Esophagus muscularis mucosa (tissue), 4 donors: ENCODE results near the gene CSTF1. TPM values are rescaled to one million over a fixed set of nuclear protein-coding genes. Genes with fewer than 3 reads are reported as not detected.

Experiments
- DNase-seq: peaks from one replicate; pipeline ENCODE4 v3.0.0-alpha.2; 2017; ENCODE audit errors: extremely low spot score
- H3K27ac ChIP-seq, 4 donors: fragments of 200-600 bp; sonication (generic); replicated peaks in 1 of 4; 1 replicate in 3 of 4; 2 replicates in 1 of 4; pipeline ENCODE4 v1.5.1; 2016 to 2019; ENCODE audit warnings: mild to moderate bottlenecking in 1 of 4
- H3K27me3 ChIP-seq, 4 donors: fragments of 200-600 bp; sonication (generic); one replicate each; pipeline versions ENCODE4 v1.5.1 to v1.6.0; 2016 to 2019
- H3K36me3 ChIP-seq, 4 donors: fragments of 200-600 bp; sonication (generic); one replicate each; pipeline ENCODE4 v1.5.1; 2016 to 2019
- H3K4me1 ChIP-seq, 4 donors: fragments of 200-600 bp; sonication (generic); one replicate each; pipeline ENCODE4 v1.5.1; 2016 to 2019
- H3K4me3 ChIP-seq, 4 donors: fragments of 200-600 bp; sonication (generic); 1 replicate in 2 of 4; 2 replicates in 2 of 4; pipeline ENCODE4 v1.5.1; 2016 to 2019; ENCODE audit warnings: mild to moderate bottlenecking in 4 of 4, moderate library complexity in 1 of 4
- H3K9me3 ChIP-seq, 4 donors: fragments of 200-600 bp; sonication (generic); 1 replicate in 3 of 4; 2 replicates in 1 of 4; pipeline ENCODE4 v1.5.1; 2016 to 2019
- CTCF ChIP-seq, 3 experiments: fragments of 200-600 bp in 2 of 3; fragments of 450-650 bp in 1 of 3; sonication (generic) in 2 of 3; IDR thresholded peaks; one replicate each; pipeline ENCODE4 v1.5.1; 2017 to 2019; ENCODE audit warnings: antibody characterized with exemption in 3 of 3, mild to moderate bottlenecking in 2 of 3, moderate library complexity in 1 of 3
- EP300 ChIP-seq: sonication (generic); formaldehyde crosslinking; IDR thresholded peaks from one replicate; pipeline ENCODE4 v1.6.1; 2017; ENCODE audit warnings: antibody characterized with exemption
- POLR2A ChIP-seq: fragments of 450-650 bp; IDR thresholded peaks from one replicate; pipeline ENCODE4 v1.6.1; 2017; ENCODE audit warnings: antibody characterized with exemption, moderate library complexity, mild to moderate bottlenecking, low read depth
- POLR2AphosphoS5 ChIP-seq, 2 donors: sonication (generic); formaldehyde crosslinking; IDR thresholded peaks; one replicate each; pipeline ENCODE4 v1.6.1; 2017; ENCODE audit warnings: antibody characterized with exemption in 2 of 2
- WGBS: methylation state at CpG from one replicate; pipeline ENCODE4 v1.1.5; 2018; 5-methylcytosine and 5-hydroxymethylcytosine counted together
- intact Hi-C: fragments of 100-400 bp; cut with DNase I; formaldehyde crosslinking; loops from one replicate; pipeline ENCODE4 v1.15.1; 2023
- total RNA-seq, 4 donors: library from RNA; depleted of rRNA; stranded (reverse); fragments of >200 nt; gene quantifications; one replicate each; pipeline versions ENCODE4 v1.1.0 to v1.2.1, GENCODE V29; 2016

CSTF1 gene
- total RNA-seq, 4 donors from 2014 or later: 16.2 to 22.9 (median 20.7) TPM

- H3K4me1 ChIP-seq: peaks cover 15 to 47% (median 36%) of the 10 kb centered on the region in 4 donors
- no peak for DNase-seq
- intact Hi-C loops: loop anchor here (2.0 kb wide), 1 partner anchor 33 kb away; the partner anchor contains the start of genes AURKA and CSTF1
These were observed 33.0 kb upstream of the CSTF1 start for GRCh38 chr20:56359212-56360132.

GRCh38 chr20:56360133-56360907 lies 32.1 kb upstream of the CSTF1 start:
- no peaks in the 10 kb centered on the region for H3K9me3 ChIP-seq
- peaks cover 15 to 47% (median 36%) of the 10 kb centered on the region in 4 donors for H3K4me1 ChIP-seq
- intact Hi-C loops: no loop called here
- no peak for DNase-seq
- H3K36me3 ChIP-seq: peaks cover 4 to 22% (median 12%) of the 10 kb centered on the region in 4 donors
- TF ChIP-seq POLR2AphosphoS5 (IDR thresholded peaks at IDR 0.05): no peak
- no peak for TF ChIP-seq POLR2A
- no peak for TF ChIP-seq EP300
- TF ChIP-seq CTCF (IDR thresholded peaks at IDR 0.05): no peak
- peak overlapping the region; percentile 87 to 98 (median 94) for H3K4me3 ChIP-seq
- H3K27me3 ChIP-seq: no peaks in the 10 kb centered on the region
- H3K27ac ChIP-seq: peak overlapping the region; percentile 82 to 89 (median 87)
- WGBS: 82% methylated on average over 13 of the region's 14 CpGs

More at GRCh38 chr20:56359212-56360132, 33.0 kb upstream of the CSTF1 start:
- H3K27me3 ChIP-seq: no peaks in the 10 kb centered on the region
- peaks cover 0 to 14% (median 5%) of the 10 kb centered on the region in 4 donors for H3K36me3 ChIP-seq
- 10% methylated on average over 25 of the region's 51 CpGs for WGBS
- H3K27ac ChIP-seq: peak overlapping the region; percentile 82 to 89 (median 87)
- TF ChIP-seq CTCF (IDR thresholded peaks at IDR 0.05) (no peak), POLR2AphosphoS5 (IDR thresholded peaks at IDR 0.05) (peak in 1 of 2 donors; percentile 11)
- peak overlapping the region; percentile 87 to 98 (median 94) for H3K4me3 ChIP-seq
- H3K9me3 ChIP-seq: no peaks in the 10 kb centered on the region

GRCh38 chr20:56360908-56361205 lies 31.6 kb upstream of the CSTF1 start:
- intact Hi-C loops: no loop called here
- H3K9me3 ChIP-seq: no peaks in the 10 kb centered on the region
- H3K27ac ChIP-seq: peak overlapping the region in 3 of 4 donors; percentile 82 to 89 (median 85)
- DNase-seq: no peak
- H3K4me1 ChIP-seq: peaks cover 15 to 47% (median 36%) of the 10 kb centered on the region in 4 donors
- 81% methylated on average over 8 of the region's 8 CpGs for WGBS
- TF ChIP-seq POLR2A (no peak), EP300 (no peak), POLR2AphosphoS5 (IDR thresholded peaks at IDR 0.05) (no peak), CTCF (IDR thresholded peaks at IDR 0.05) (no peak)
- H3K27me3 ChIP-seq: no peaks in the 10 kb centered on the region
- H3K4me3 ChIP-seq: no peak overlapping the region
- H3K36me3 ChIP-seq: peaks cover 10 to 28% (median 18%) of the 10 kb centered on the region in 4 donors

- Histone ChIP-seq H3K27ac (no peak overlapping the region), H3K4me3 (no peak overlapping the region), H3K27me3 (no peaks in the 10 kb centered on the region), H3K9me3 (no peaks in the 10 kb centered on the region), H3K4me1 (peaks cover 15 to 47% (median 36%) of the 10 kb centered on the region in 4 donors), H3K36me3 (peaks cover 20 to 38% (median 27%) of the 10 kb centered on the region in 4 donors)
- no peak for DNase-seq
- TF ChIP-seq POLR2AphosphoS5 (IDR thresholded peaks at IDR 0.05): no peak
- no peak for TF ChIP-seq EP300
- no peak for TF ChIP-seq CTCF (IDR thresholded peaks at IDR 0.05)
- TF ChIP-seq POLR2A: no peak
- intact Hi-C loops: no loop called here
- WGBS: 82% methylated on average over 8 of the region's 8 CpGs
These were observed 30.5 kb upstream of the CSTF1 start for GRCh38 chr20:56361900-56362299.
